LHCN-M2 (cell line): ENCODE data around the gene STIM1. TPM values are rescaled to one million over a fixed set of nuclear protein-coding genes. Genes with fewer than 3 reads are reported as not detected.
A peak's percentile ranks its signal among the peaks of the same experiment; 100 is the strongest.
"Not testable (repeated sequence)": the region's sequence is repeated elsewhere in the genome, so short reads cannot be mapped to it uniquely, and the experiment has no call there.

ENCODE experiments used
- DNase-seq: peaks from one replicate; pipeline ENCODE4 v3.0.0-alpha.2; 2012; ENCODE audit warnings: low read depth
- polyA plus RNA-seq: library from polyadenylated mRNA; unstranded; fragments of >200 nt; gene quantifications from one replicate; pipeline ENCODE4 v1.2.1, GENCODE V29; 2012; ENCODE audit warnings: missing spikeins
- total RNA-seq: library from RNA; depleted of rRNA; stranded (reverse); fragments of >200 nt; gene quantifications from 2 replicates; pipeline ENCODE4 v1.2.3, GENCODE V29; 2014; rRNA removed

STIM1 gene
- total RNA-seq: 23.3 and 25.0 TPM in 2 replicates
- 23.7 TPM for polyA plus RNA-seq

DNA sequence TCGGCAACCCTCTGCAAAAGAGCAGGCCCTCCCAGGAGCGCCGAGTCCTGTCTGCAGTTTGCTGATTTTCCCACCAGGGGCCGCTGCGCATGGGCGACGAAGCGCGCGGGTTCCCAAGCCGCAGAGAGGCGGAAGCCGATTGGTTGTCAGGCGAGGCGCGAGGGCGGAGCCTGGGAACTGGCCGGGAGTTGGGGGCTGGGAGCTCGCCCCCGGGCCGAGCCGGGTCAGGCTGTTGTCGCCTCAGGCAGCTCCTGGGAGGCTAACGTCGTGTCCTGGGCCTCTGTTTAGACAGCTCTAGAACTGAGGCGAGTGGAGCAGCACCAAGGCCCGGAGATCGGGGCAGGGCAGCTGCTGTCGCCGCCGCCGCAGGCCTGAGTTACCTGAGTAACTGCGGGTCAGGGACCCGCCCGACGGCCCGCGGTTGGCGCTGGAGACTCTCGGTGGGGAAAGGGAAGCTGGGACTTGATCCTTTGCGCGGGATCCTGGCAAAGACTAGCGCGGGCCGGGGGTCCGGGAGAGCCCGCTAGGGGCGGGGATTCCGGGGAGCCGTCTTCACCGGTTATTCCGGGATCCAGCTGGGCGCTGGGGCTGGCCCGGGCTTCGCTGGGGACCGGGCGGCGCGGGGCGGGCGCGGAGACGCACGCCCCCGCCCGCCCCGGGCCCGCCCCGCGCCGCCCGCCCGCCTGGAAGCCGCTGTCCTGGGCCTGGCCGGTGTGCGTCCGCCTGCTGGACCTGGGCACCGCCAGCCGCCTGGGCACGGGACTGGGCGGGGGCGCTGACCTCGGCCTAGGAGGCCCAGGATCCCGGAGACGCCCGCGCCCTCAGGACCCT lies at the start of gene STIM1:
TSS of gene STIM1 (plus strand) at position 688 of the 831 bp plus-strand sequence. CDS start 607 bp downstream, outside the sequence.
- DNase-seq: peak; percentile 88

- DNase-seq: peak; percentile 51
These were observed 47.3 kb upstream of the STIM1 start, which contains the start of gene PGAP2 for GRCh38 chr11:3807909-3808860. PGAP2 (plus strand) TSS chr11:3808560; CDS start chr11:3811260, 2,700 bp downstream.

GRCh38 chr11:3808861-3809623 lies 46.4 kb upstream of the STIM1 start:
- DNase-seq: peak; percentile 49

- DNase-seq: no peak
These were observed 45.9 kb upstream of the STIM1 start for GRCh38 chr11:3809624-3809928.

DNA sequence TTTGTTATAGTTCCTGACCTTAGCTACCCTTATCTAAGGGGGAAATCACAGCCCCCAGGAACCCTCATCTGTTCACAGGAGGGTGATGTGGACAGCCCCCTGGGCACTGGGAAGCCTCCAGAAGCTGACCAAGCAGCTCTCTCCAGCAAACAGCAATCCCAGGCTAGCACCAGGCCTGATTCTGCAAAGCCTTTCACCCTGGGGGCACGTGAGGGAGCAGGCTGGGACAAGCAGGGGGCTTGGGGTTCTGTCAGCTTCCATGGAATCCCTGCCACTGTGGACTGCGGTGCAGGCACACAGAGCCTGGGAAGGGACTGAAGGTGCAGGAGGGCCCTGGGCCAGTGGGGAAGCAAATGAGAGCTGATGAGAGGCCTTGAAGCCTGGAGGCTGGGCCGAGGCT lies 45.0 kb upstream of the STIM1 start:
- no peak for DNase-seq

- no peak for DNase-seq
These were observed 44.5 kb upstream of the STIM1 start for GRCh38 chr11:3810951-3811350.

- not testable (repeated sequence) for DNase-seq
These were observed 40.6 kb upstream of the STIM1 start for GRCh38 chr11:3814832-3815231.

- DNase-seq: no peak
These were observed 39.6 kb upstream of the STIM1 start for GRCh38 chr11:3815845-3816244.

DNA sequence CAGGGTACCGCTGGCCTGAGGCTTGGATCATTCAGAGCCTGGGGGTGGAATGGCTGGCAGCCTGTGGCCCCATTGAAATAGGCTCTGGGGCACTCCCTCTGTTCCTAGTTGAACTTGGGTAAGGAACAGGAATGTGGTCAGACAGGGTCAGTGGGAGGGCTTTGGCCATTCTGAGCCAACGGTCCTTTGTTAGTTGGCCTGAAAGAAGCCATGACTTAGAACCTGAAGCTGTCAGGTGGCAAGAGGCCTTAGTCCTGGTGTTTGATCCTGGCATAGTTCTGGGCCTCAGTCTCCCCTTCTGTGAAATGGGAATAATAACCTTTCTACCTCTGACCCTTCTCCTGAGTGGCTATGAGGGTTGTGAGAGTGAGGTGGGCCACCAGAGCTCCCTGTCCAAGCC lies 38.8 kb upstream of the STIM1 start:
- DNase-seq: no peak

DNA sequence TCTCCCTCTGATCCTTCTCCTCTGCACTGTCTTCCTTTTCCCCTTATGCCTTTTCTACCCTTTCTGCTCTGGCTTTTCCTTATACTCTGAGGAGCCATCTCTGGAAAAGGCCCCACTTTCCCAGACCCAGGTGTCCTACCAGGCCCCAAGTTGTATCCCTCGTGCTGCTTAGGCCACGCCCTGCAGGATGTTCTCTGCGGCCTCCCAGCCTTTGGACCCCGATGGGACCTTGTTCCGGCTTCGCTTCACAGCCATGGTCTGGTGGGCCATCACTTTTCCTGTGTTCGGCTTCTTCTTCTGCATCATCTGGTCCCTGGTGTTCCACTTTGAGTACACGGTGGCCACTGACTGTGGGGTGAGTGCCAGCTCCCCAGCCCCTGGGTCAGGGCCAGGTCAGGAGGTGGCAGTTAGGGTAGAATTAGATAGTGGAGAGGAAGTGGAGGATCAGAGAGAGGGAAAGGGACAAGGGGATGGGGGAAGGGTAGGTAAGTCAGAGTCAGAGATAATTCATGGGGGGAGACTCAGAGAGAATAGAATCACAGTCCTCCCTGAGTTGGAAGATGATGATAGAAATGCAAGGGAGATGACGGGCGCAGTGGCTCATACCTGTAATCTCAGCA lies 38.2 kb upstream of the STIM1 start:
- DNase-seq: no peak

- no peak for DNase-seq
These were observed 34.5 kb upstream of the STIM1 start for GRCh38 chr11:3820971-3821370.

- DNase-seq: no peak
These were observed 33.2 kb upstream of the STIM1 start for GRCh38 chr11:3822312-3822711.

DNA sequence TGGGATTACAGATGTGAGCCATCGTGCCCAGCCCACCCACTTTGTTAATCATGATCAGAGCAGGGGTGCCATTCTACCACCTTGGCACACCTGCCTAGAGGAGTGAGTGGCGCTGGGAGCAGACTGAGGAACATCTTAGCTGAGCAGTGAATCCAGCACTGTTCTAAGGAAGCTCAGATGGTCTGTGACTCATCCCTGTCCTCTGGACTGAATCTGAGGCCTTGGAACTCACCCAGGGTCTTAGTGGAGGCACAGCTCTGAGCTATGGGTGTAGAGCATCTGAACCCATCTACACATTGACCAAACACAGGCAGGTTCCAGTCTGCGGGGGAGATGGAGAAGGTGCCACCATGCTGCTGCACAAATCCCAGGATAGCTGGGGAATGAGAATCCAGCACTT lies 32.2 kb upstream of the STIM1 start:
- DNase-seq: peak; percentile 66

GRCh38 chr11:3823762-3824506 lies 31.5 kb upstream of the STIM1 start:
- no peak for DNase-seq

DNA sequence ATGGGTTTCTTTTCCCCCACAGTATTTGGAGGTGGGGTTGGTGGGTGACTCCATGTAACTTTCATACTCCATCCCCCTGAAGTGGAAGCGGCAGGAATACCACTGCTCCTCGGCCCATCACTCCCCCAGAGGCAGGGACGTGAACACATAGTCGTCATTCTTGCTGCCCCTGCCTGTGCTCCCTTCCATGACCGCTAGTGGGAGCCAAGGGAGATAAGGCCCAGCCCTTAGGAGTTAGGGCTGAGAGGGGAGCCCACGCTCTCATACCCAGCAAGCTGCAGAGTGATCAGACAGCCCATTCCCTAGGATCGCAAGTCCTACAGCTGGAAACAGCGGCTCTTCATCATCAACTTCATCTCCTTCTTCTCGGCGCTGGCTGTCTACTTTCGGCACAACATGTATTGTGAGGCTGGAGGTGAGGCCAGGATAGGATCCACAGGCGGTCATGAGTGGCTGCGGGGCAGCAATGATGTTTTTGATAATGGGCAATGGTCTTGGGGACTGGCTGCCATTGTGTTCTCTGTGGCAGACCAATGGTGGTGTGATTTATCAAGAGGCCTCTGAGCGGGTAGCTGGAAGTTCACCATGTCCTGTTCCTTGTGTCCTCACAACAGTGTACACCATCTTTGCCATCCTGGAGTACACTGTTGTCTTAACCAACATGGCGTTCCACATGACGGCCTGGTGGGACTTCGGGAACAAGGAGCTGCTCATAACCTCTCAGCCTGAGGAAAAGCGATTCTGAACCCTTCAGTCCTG lies 30.6 kb upstream of the STIM1 start:
- DNase-seq: peak; percentile 32

GRCh38 chr11:3825473-3826154 lies 29.9 kb upstream of the STIM1 start:
- DNase-seq: no peak

DNA sequence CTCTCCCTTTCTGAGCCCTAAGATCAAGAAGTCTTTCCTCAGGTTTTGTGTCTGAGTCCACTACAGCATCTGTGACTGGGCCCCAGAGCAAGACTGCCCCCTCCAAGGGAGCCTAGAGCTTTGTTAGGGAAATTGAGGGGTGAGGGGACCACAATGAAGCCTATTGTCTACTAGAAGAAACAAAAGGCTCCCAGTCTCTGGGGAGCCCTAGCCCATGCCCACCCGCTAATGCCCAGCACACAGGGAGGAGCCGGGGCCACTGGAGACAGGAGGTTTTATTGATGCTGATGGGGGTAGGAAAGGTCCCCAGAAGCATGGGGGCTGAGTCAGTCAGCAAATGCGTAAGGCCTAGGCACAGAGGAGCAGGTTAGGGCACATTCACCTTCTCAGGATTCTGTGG lies 28.7 kb upstream of the STIM1 start:
- DNase-seq: no peak

- no peak for DNase-seq
These were observed 27.9 kb upstream of the STIM1 start for GRCh38 chr11:3827434-3828186.
